SW480 (cell line): ENCODE results near the gene C1QTNF1.
A peak's percentile ranks its signal among the peaks of the same experiment; 100 is the strongest.
"Not testable (repeated sequence)": the region's sequence is repeated elsewhere in the genome, so short reads cannot be mapped to it uniquely, and the experiment has no call there.

Experiments used
- DNase-seq: peaks from one replicate; pipeline ENCODE4 v3.0.0-alpha.2; 2016; ENCODE audit warnings: low spot score

Gene C1QTNF1

GRCh38 chr17:79053251-79053925 is 29.4 kb downstream of the C1QTNF1 start:
- DNase-seq: no peak

GRCh38 chr17:79054200-79054960 is 30.4 kb downstream of the C1QTNF1 start:
- no peak for DNase-seq

GRCh38 chr17:79055197-79055596 is 31.2 kb downstream of the C1QTNF1 start:
- no peak for DNase-seq

GRCh38 chr17:79057737-79058385 is 33.9 kb downstream of the C1QTNF1 start:
- DNase-seq: no peak

GRCh38 chr17:79062691-79063090 is 38.7 kb downstream of the C1QTNF1 start:
- no peak for DNase-seq

GRCh38 chr17:79064026-79064425 is 40.1 kb downstream of the C1QTNF1 start:
- DNase-seq: no peak

- DNase-seq: no peak
Observed at GRCh38 chr17:79065105-79065670, 41.2 kb downstream of the C1QTNF1 start.

GRCh38 chr17:79066963-79067362 is 43.0 kb downstream of the C1QTNF1 start:
- DNase-seq: no peak

GRCh38 chr17:79070266-79070880 is 46.4 kb downstream of the C1QTNF1 start:
- no peak for DNase-seq

GRCh38 chr17:79071161-79071740 is 47.3 kb downstream of the C1QTNF1 start:
- DNase-seq: no peak

- DNase-seq: no peak
Observed at GRCh38 chr17:79072544-79072943, 48.6 kb downstream of the C1QTNF1 start.

- no peak for DNase-seq
Observed at GRCh38 chr17:79073016-79073705, 49.2 kb downstream of the C1QTNF1 start.

GRCh38 chr17:79073706-79074088 is 49.7 kb downstream of the C1QTNF1 start:
- DNase-seq: no peak

- not testable (repeated sequence) for DNase-seq
Observed at GRCh38 chr17:79074121-79074648, 50.2 kb downstream of the C1QTNF1 start.

GRCh38 chr17:79074649-79075445 is 50.9 kb downstream of the C1QTNF1 start, which contains the start of gene ENGASE:
TSS of gene ENGASE (plus strand) at chr17:79074824. CDS start at chr17:79074945, 121 bp downstream.
- peak; percentile 88 for DNase-seq

GRCh38 chr17:79075446-79075750 is 51.4 kb downstream of the C1QTNF1 start:
- no peak for DNase-seq

- DNase-seq: no peak
Observed at GRCh38 chr17:79075861-79076406, 52.0 kb downstream of the C1QTNF1 start.

GRCh38 chr17:79077587-79077986 is 53.6 kb downstream of the C1QTNF1 start:
- DNase-seq: no peak

GRCh38 chr17:79078476-79079190 is 54.7 kb downstream of the C1QTNF1 start:
- DNase-seq: no peak
